ENCODE measurements around the gene DLGAP4.

GRCh38 chr20:36299459-36299858 is 6.7 kb upstream of the DLGAP4 start:
- TF ChIP-seq NFYB (IDR thresholded peaks at IDR 0.05; ENCODE audit: insufficient read depth, low read depth, low read length) (no peak), CTCF (IDR thresholded peaks at IDR 0.05 in 2 of 3, conservative IDR thresholded peaks at IDR 0.05 in 1 of 3; ENCODE audit: control insufficient read depth in 2 of 3, extremely low read depth in 1 of 3, insufficient read depth in 1 of 3, low read depth in 3 of 3, low read length in 3 of 3) (no peak), MTA3 (IDR thresholded peaks at IDR 0.05; ENCODE audit: borderline replicate concordance, low read length) (no peak), POLR2A (IDR thresholded peaks at IDR 0.05; ENCODE audit: low read depth, low read length) (no peak), ZNF24 (IDR thresholded peaks at IDR 0.05) (peak; percentile 87), SP1 (IDR thresholded peaks at IDR 0.05; ENCODE audit: low read depth, low read length) (no peak), EZH2 (IDR thresholded peaks at IDR 0.05; ENCODE audit: borderline replicate concordance, control insufficient read depth, low read depth, low read length) (no peak), TCF12 (IDR thresholded peaks at IDR 0.05; ENCODE audit: low read depth, low read length) (no peak)
- TF ChIP-seq, protein P1, sequence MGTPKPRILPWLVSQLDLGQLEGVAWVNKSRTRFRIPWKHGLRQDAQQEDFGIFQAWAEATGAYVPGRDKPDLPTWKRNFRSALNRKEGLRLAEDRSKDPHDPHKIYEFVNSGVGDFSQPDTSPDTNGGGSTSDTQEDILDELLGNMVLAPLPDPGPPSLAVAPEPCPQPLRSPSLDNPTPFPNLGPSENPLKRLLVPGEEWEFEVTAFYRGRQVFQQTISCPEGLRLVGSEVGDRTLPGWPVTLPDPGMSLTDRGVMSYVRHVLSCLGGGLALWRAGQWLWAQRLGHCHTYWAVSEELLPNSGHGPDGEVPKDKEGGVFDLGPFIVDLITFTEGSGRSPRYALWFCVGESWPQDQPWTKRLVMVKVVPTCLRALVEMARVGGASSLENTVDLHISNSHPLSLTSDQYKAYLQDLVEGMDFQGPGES (IDR thresholded peaks at IDR 0.05) = no peak

Data from GM12878 (cell line).